Astrocyte (in vitro differentiated cells and primary cell): ENCODE results near the gene LRP4. TPM values are rescaled to one million over a fixed set of nuclear protein-coding genes. Genes with fewer than 3 reads are reported as not detected.

Source experiments
- DNase-seq: peaks from one replicate; pipeline ENCODE4 v3.0.0-alpha.2; 2010; ENCODE audit warnings: low read depth
- FAIRE-seq: peaks from 2 replicates; lab custom pipeline; 2011; peaks lifted over from hg19 to GRCh38; lab: Jason Lieb, UNC
- H2AFZ ChIP-seq: 2 replicates; pipeline ENCODE4 v1.6.0; 2012; ENCODE audit warnings: low read depth, low read length, inconsistent platforms
- H3K27ac ChIP-seq: 2 replicates; pipeline ENCODE4 v1.5.1; 2011; ENCODE audit warnings: low read depth, low read length, inconsistent platforms
- H3K27me3 ChIP-seq: 2 replicates; pipeline ENCODE4 v1.6.0; 2011; ENCODE audit warnings: low read length, inconsistent platforms; ENCODE audit not compliant: insufficient read depth
- H3K36me3 ChIP-seq: 2 replicates; pipeline ENCODE4 v1.5.1; 2011; ENCODE audit warnings: low read length, inconsistent platforms; ENCODE audit not compliant: insufficient read depth
- H3K4me1 ChIP-seq: 2 replicates; pipeline ENCODE4 v1.5.1; 2011; ENCODE audit warnings: low read length, inconsistent platforms; ENCODE audit not compliant: insufficient read depth
- H3K4me2 ChIP-seq: 2 replicates; pipeline ENCODE4 v1.6.0; 2012; ENCODE audit warnings: low read length, inconsistent platforms
- H3K4me3 ChIP-seq: 2 replicates; pipeline ENCODE4 v1.5.1; 2011; ENCODE audit warnings: low read depth, mild to moderate bottlenecking, low read length, inconsistent platforms; ENCODE audit not compliant: insufficient read depth
- H3K79me2 ChIP-seq: 2 replicates; pipeline ENCODE4 v1.6.0; 2012; ENCODE audit warnings: mild to moderate bottlenecking, low read length, inconsistent platforms; ENCODE audit not compliant: insufficient read depth
- H3K9ac ChIP-seq: 2 replicates; pipeline ENCODE4 v1.6.0; 2012; ENCODE audit warnings: mild to moderate bottlenecking, low read length, inconsistent platforms
- H3K9me3 ChIP-seq: 2 replicates; pipeline ENCODE4 v1.5.1; 2012; ENCODE audit warnings: low read depth, mild to moderate bottlenecking, low read length, inconsistent platforms; ENCODE audit not compliant: insufficient read depth
- H4K20me1 ChIP-seq: 2 replicates; pipeline ENCODE4 v1.6.0; 2012; ENCODE audit warnings: low read length, inconsistent platforms; ENCODE audit not compliant: insufficient read depth
- H3K27ac Mint-ChIP-seq: one replicate; pipeline ENCODE4 v1.8.0; 2021; ENCODE audit warnings: mild to moderate bottlenecking, mixed read lengths; ENCODE audit not compliant: unreplicated experiment
- H3K27me3 Mint-ChIP-seq: one replicate; pipeline ENCODE4 v1.8.0; 2021; ENCODE audit warnings: low read depth, mixed read lengths; ENCODE audit not compliant: unreplicated experiment
- H3K36me3 Mint-ChIP-seq: one replicate; pipeline ENCODE4 v1.8.0; 2021; ENCODE audit warnings: low read depth, mixed read lengths; ENCODE audit not compliant: unreplicated experiment
- H3K4me1 Mint-ChIP-seq: one replicate; pipeline ENCODE4 v1.8.0; 2021; ENCODE audit warnings: low read depth, mixed read lengths; ENCODE audit not compliant: unreplicated experiment
- H3K4me3 Mint-ChIP-seq: one replicate; pipeline ENCODE4 v1.8.0; 2021; ENCODE audit warnings: mild to moderate bottlenecking, moderate library complexity, mixed read lengths; ENCODE audit not compliant: unreplicated experiment
- H3K9me3 Mint-ChIP-seq: one replicate; pipeline ENCODE4 v1.8.0; 2021; ENCODE audit warnings: mild to moderate bottlenecking, mixed read lengths; ENCODE audit not compliant: unreplicated experiment
- CTCF ChIP-seq: IDR thresholded peaks from 2 replicates; pipeline ENCODE4 v1.5.1; 2011; ENCODE audit warnings: low read depth, mild to moderate bottlenecking, inconsistent platforms, low read length, moderate library complexity; ENCODE audit not compliant: insufficient read depth
- EZH2 ChIP-seq: IDR thresholded peaks from 2 replicates; pipeline ENCODE4 v1.6.1; 2012; ENCODE audit warnings: mild to moderate bottlenecking, low read length, inconsistent platforms; ENCODE audit not compliant: insufficient read depth
- total RNA-seq: library from RNA; stranded (reverse); gene quantifications from 2 replicates; pipeline ENCODE4 v1.2.1, GENCODE V29; 2021

The LRP4 gene
- total RNA-seq, 1 donor from 2014 or later, result 19.0 TPM

GRCh38 chr11:46903846-46904245 lies 14.5 kb downstream of the LRP4 start:
- Histone ChIP-seq H3K4me3 (no peak overlapping the region), H3K27me3 (no peaks in the 10 kb centered on the region), H4K20me1 (no peaks in the 10 kb centered on the region), H3K9me3 (no peaks in the 10 kb centered on the region), H3K4me2 (no peak overlapping the region), H3K36me3 (no peaks in the 10 kb centered on the region), H3K27ac (no peak overlapping the region), H2AFZ (no peak overlapping the region), H3K9ac (no peak overlapping the region), H3K79me2 (no peaks in the 10 kb centered on the region), H3K4me1 (peaks cover 3% of the 10 kb centered on the region)
- H3K36me3 Mint-ChIP-seq, result peaks cover 4% of the 10 kb centered on the region
- H3K4me1 Mint-ChIP-seq, result peaks cover 7% of the 10 kb centered on the region
- no peak overlapping the region for H3K4me3 Mint-ChIP-seq
- H3K27me3 Mint-ChIP-seq, result peaks cover 2% of the 10 kb centered on the region
- H3K9me3 Mint-ChIP-seq, result no peaks in the 10 kb centered on the region
- no peak for DNase-seq
- no peak for TF ChIP-seq EZH2
- no peak for TF ChIP-seq CTCF
- FAIRE-seq, result no peak
- no peak overlapping the region for H3K27ac Mint-ChIP-seq

GRCh38 chr11:46902694-46903093 lies 15.7 kb downstream of the LRP4 start:
- Histone ChIP-seq H3K9me3 (no peaks in the 10 kb centered on the region), H3K36me3 (no peaks in the 10 kb centered on the region), H3K79me2 (no peaks in the 10 kb centered on the region), H3K4me3 (no peak overlapping the region), H4K20me1 (no peaks in the 10 kb centered on the region), H2AFZ (no peak overlapping the region), H3K4me2 (no peak overlapping the region), H3K27me3 (no peaks in the 10 kb centered on the region), H3K27ac (no peak overlapping the region), H3K4me1 (peaks cover 3% of the 10 kb centered on the region), H3K9ac (no peak overlapping the region)
- H3K4me3 Mint-ChIP-seq, result no peak overlapping the region
- FAIRE-seq, result no peak
- peaks cover 7% of the 10 kb centered on the region for H3K4me1 Mint-ChIP-seq
- no peak for TF ChIP-seq EZH2
- TF ChIP-seq CTCF, result no peak
- DNase-seq, result no peak
- peaks cover 2% of the 10 kb centered on the region for H3K27me3 Mint-ChIP-seq
- H3K36me3 Mint-ChIP-seq, result peaks cover 9% of the 10 kb centered on the region
- no peaks in the 10 kb centered on the region for H3K9me3 Mint-ChIP-seq
- no peak overlapping the region for H3K27ac Mint-ChIP-seq

DNA sequence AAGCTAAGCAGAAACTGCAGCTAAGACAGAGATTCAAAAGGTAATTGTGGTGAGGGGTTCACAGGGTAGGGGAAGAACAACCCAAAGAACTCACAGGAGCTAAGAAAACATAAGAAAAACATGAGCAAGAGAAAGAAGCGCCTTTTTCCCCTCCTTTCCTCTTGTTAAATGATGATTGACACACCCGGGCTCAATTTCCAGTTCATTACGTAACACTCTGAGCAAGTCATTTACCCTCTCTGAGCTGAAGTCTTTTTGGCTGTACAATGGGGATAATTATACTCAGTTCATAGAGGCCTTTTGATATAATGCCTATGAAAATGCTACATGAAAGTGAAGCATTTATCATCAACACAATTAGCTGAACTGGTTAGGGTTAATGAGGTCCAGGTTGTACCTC lies 17.2 kb downstream of the LRP4 start:
- H3K4me3 ChIP-seq, result no peak overlapping the region
- H3K4me2 ChIP-seq, result no peak overlapping the region
- Mint-ChIP-seq H3K27me3 (peaks cover 2% of the 10 kb centered on the region), H3K36me3 (peaks cover 8% of the 10 kb centered on the region), H3K27ac (no peak overlapping the region), H3K4me3 (no peak overlapping the region), H3K9me3 (no peaks in the 10 kb centered on the region), H3K4me1 (peaks cover 2% of the 10 kb centered on the region)
- FAIRE-seq (no peak), DNase-seq (no peak)
- H4K20me1 ChIP-seq, result no peaks in the 10 kb centered on the region
- H3K9me3 ChIP-seq, result no peaks in the 10 kb centered on the region
- H3K27me3 ChIP-seq, result no peaks in the 10 kb centered on the region
- H3K27ac ChIP-seq, result no peak overlapping the region
- no peak overlapping the region for H2AFZ ChIP-seq
- H3K4me1 ChIP-seq, result no peaks in the 10 kb centered on the region
- H3K9ac ChIP-seq, result no peak overlapping the region
- TF ChIP-seq CTCF, result no peak
- TF ChIP-seq EZH2, result no peak
- H3K79me2 ChIP-seq, result no peaks in the 10 kb centered on the region
- no peaks in the 10 kb centered on the region for H3K36me3 ChIP-seq
